Adrenal gland (tissue), 5 donors: ENCODE measurements around the gene SYNGR1.

Experiments
- CTCF ChIP-seq, 6 experiments: fragments of 450-650 bp in 4 of 6; fragments of 200-600 bp in 2 of 6; sonication (generic) in 1 of 6; IDR thresholded peaks; 1 replicate in 5 of 6; 2 replicates in 1 of 6; pipeline versions ENCODE4 v1.5.1 to v1.8.0; 2016 to 2021; ENCODE audit warnings: antibody characterized with exemption in 6 of 6, mild to moderate bottlenecking in 2 of 6, moderate library complexity in 1 of 6
- POLR2A ChIP-seq, 2 donors: fragments of 450-650 bp; IDR thresholded peaks; one replicate each; pipeline ENCODE4 v1.6.1; 2017; ENCODE audit warnings: antibody characterized with exemption in 2 of 2, mild to moderate bottlenecking in 2 of 2, moderate library complexity in 1 of 2
- donor health status: DM: no; HTN: no; CAD: no.

- no peak for TF ChIP-seq CTCF (IDR thresholded peaks at IDR 0.05)
- no peak for TF ChIP-seq POLR2A (IDR thresholded peaks at IDR 0.05)
Observed at GRCh38 chr22:39405346-39406085, 55.7 kb downstream of the SYNGR1 start.
